HG03280 (cell line): ENCODE data around the gene RIN3.

Experiments used
- ATAC-seq: cut with Tn5 transposase; IDR thresholded peaks from one replicate; pipeline ENCODE4 v1.9.1; 2021; ENCODE audit warnings: mild to moderate bottlenecking, moderate library complexity; ENCODE audit not compliant: unreplicated experiment

The RIN3 gene

DNA sequence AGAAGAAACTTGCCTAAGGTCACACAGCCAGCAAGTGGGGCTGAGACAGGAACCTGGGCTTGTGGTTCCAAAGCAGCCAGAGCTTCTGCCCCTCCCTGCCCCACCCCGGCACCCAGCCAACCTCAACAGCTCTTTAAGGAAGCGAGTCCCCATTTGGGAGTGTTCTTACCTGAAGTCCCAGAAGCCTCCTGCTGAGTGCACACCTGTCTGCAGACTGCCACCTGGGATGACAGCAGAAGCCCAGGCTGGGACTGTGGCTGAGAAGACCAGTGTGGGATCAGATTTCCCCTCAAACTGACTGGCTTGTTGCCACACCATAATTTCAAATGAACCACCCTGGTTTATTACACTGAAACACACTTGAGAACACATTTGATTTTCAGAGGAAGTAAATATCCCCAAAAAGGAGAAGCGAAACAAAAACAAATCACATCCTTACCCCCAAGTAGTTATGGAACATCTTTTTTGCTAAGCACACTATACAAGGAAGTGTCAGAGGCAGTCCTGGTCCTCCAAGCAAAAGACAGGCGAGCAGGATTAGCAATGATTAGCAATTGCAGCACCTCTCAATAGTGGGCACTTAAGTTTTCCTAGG is 6.3 kb upstream of the RIN3 start:
- no peak for ATAC-seq

DNA sequence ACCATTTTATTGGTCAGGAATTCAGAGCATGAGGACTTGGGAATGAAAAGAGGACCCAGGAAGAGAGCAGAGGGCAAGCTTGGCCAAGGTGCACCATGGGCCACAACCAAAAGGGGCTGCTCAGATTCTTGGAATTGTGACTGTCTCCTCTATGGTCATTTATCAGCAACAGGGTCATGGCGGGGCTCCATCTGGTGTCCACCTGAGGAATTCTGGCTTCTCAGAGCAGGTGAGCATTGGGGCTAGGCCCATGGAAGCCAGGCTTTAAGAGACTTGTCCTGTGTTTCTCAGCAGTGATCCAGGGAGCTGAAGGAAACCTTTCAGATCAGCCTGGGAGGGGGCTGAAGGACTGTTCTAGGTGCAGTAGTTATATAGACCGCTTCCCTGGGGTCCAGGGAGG is 2.6 kb upstream of the RIN3 start:
- ATAC-seq = no peak

DNA sequence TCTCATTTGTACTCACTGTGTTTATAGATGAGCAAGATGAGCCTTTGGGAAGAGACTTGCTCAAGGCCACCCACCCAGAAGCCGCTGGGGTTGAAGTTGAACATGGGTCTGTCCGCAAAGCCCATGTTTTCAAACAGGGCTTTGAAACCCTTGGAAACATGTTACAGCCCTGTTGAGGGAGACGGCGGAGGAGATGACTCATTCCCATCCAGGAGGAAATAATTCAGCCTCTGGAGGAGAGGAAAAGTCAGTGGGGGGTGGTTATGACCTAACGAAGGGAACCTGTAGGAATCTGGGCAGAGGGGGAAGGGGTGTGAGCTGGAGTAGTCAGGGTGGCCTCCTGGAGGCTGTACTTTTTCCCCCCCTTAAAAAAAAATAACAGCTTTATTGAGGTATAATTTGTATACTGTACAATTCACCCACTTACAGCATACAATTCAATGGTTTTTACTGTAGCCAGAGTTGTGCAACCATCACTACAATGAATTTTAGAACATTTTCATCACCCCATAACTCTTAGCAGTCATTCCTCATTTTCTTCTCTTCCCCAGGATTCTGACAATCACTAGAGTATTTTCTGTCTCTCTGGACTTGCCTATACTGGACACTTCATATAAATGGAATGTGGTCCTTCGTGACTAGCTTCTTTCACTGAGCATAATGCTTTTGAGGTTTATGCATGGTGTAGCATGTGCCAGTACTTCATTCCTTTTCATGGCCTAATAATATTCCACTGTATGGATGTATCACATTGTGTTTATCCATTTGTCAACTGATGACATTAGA is 1.9 kb upstream of the RIN3 start:
- no peak for ATAC-seq

DNA sequence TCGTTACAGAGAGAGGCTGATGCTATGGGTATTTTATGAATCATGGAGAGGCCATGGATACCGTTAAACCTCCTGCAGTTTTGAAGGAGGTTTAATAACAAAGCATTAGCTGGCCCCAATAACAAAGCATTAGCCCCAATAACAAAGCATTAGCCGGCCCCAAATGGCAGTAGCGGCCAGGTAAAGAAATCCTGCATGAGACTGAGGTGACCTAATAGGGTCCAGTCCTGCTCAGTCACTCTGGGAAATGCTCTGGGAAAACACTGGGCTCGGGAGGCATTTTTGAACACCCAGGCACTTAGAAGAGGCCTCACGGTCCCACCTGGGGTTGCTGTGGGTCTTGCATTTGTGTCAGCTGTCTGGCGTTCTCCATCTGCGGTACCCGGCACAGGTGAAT is 776 bp upstream of the RIN3 start:
- ATAC-seq = no peak

DNA sequence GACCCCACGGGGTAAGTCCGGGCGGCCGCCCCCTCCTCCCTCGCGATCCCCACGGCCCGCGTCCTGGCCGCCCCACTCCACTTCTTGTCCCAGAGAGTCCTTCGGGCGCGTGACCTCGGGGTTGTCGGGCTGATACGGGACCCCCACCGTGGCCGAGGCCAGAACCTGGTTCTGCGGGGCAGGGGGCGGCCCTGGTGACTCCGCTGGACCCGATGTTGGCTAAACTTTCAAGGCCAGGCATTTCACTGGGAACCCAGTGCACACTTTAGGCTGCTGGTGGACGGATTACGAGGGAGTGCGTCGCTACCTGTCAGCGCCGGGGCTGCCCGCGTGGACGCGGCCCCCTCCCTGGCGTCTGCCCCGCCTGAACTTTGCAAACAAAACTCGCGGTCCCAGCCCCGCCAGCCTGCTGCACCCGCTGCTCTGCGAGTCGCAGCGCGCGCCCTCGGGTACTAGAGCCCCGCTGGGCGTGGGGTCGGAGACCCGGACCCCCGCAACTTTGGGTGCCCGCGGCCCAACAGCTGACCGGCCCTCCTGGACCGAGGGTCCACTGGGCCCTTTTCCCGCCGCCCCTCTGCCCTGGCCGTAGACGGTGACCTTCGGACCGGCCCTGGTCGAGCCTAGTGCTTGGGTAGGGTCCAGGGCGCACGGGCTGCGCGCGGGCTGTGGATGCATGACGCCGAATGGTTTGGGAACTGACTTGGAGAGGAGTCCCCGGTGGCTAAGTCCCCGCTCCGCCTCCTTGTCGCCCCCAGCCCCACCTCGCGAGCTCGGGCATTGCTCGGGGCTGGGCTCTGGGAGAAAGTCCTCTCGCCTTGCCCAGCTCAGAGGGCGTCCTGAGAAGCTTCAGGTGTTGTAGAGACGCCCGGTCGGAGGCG is 624 bp downstream of the RIN3 start:
- ATAC-seq = peak; percentile 37

DNA sequence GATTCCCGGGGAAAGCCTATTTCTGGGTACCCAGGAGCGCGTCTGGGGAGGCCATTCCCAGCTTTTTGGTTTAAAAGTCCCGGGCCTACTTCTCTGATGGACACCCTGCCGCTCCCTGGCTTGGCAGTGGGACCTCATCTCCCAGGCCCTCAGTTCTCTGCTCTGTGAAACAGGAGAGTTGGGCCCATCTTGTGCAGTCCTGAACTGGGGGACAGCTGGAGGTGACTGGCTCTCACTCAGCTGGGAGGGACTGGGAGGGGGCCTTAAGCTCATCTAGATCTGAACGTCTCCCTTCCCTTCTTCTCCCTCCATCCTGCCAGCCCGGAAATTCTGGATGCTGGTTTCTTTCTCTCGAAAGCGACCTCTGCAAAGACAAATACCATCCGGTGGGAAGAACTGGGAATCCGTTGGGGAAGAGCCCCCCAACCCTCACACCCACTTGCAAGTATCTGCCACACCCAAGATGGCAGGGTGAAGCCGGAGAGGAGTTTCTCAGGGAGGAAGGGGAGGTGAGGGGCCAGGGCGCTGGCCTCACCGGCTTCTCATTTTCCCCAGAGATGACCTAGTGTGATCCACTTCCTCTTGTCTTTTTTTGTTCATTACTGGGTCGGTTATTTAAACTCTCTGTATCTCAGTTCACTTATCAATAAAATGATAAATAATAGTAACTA is 1.4 kb downstream of the RIN3 start:
- ATAC-seq = no peak

DNA sequence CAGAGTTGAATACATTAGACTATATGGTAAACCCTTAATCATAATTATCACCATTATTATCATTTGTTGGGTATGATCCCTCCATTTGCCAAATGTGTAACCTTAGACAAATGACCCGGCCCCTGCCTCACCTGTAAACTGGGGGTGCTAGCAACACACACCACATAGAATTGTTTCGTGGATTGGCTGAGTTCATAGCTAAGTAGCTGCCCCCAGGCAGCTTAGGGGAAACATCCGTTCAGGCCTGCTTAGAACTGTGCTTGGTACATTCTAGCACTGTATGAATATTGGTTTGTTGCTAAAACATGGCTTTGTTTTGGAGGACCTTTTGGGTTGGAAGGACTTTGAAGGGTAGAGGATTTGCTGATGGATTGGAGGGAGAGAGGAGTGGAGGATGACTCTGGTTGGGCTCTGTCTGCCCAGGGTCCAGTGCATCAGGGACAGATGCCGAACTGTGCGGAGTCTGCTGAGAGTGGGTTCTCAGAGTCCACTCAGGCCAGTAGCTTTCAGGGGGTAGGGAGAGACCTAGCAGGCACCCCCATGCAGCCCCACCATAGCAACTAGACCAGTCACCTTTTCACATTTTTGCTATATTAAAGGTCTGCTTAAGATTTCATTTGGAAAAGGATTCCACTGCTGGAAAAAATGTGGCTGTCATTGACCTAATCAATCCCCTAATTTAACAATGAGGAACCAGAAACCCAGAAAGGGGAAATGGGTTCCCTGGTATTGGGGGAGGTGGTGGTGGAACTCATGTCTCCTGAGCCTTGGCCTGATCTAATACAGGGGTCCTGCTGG is 2.2 kb downstream of the RIN3 start:
- no peak for ATAC-seq

DNA sequence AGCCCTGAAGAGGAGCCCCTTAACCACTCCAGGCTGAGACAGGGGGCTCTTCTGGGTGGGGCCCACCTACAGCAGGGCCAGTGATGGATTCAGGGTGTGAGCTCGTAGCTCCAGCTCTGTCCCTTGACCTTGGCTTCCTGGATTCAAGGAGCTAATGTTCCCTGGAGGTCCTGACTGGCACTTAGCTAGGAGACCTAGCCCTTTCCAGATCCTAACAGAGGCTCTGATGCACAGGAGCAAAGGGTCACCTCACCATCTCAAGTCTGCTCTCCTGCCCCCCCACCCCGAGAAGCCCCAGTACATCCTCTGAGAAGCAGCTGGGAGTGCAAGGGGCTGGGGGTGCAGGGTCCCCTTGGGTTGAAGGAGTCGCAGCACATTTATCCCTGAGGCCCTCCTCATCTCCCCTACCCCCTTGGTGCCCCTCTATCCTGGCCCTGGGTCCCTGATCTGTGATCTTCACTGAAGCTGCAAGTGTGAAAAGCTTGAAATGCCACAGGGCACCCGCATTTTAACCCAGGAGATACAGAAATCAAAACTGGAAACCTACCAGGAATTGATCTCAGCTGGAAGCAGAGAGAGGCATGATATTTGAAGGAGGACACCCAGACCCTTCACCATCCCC is 2.9 kb downstream of the RIN3 start:
- ATAC-seq = no peak

DNA sequence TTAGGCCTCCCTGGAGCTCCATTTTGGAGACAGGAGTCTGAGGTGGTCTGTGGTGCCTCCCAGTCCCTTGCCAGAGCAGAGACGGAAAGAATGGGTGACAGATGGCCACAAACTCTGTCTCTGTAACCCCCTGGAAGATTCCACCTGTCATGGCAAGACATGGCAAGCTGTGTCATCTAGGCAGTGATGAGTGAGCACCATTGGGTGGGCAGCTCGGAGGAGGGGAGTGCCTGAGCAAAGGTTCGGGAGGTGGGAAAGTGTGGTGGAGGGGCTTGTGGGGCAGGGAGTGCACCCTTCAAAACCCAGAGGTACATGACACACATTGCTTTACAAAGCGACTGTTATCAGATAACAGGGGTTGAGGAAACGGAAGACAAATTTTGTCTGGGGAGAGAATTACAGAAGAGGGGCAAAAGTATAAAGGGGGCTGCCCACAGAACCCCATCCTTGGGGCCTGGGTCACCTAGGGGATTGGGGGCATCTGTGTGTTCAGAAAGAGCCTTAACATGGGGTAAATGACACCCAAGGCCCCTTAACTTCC is 3.5 kb downstream of the RIN3 start:
- no peak for ATAC-seq

DNA sequence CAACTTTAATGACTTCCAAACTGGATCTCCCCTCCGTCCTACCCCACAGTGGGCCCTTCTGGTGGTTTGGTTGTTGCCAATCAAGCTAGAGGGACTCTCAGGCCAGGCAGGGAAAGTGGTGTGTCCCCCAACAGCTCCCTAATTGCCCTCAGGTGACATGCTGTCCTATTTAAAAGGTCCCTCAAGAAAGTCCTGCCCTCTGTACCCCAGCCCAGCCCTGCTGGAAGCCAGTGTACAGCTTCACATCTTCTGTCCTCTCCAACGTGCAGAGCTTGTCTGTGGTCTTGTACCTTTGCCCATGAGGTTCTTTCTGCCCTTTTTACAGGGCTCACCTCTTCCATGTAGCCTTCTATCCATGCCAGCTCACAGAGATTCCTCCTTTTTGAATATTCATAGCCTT is 4.2 kb downstream of the RIN3 start:
- ATAC-seq = no peak

DNA sequence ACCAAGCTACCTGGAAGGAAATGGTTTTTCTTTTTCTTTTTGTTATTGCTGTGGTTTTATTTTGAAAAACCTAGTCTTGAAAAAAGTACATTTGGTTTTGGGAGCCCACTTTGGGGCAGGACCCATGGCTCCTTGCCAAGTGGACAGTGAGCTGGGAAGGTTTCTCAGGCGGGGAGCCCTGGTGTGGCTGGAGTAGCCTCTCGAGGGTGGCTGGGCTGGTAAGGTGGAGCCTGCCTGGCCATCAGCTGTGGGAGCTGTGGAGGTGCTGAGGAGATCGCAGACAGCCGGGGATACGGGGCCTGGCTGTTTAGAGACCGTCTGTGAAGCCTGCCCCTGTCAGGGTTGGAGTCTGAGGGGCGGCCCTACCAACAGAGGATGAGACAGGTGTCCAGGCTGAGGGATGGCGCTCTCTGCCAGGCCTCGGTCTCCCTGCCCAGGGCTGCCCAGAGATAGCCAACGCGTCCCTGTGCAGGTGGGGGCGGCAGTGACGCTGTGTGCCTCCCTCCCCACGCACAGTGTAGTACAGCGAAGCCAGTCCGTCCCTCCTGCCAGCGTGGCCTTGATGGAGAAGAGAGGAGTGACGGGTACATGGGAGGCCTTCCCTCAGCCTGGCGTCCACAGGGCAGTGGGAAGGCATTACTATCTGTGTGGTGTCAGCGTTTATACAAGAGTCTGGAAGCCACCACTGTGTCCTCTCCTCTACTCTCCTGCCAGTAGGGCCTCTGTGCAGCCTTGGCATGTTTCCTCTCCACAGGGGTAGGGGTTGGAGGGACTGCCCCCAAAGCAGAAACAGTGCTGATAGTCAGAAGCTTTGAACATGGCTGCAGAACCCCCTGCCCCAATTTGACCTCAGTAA is 5.9 kb downstream of the RIN3 start:
- no peak for ATAC-seq

DNA sequence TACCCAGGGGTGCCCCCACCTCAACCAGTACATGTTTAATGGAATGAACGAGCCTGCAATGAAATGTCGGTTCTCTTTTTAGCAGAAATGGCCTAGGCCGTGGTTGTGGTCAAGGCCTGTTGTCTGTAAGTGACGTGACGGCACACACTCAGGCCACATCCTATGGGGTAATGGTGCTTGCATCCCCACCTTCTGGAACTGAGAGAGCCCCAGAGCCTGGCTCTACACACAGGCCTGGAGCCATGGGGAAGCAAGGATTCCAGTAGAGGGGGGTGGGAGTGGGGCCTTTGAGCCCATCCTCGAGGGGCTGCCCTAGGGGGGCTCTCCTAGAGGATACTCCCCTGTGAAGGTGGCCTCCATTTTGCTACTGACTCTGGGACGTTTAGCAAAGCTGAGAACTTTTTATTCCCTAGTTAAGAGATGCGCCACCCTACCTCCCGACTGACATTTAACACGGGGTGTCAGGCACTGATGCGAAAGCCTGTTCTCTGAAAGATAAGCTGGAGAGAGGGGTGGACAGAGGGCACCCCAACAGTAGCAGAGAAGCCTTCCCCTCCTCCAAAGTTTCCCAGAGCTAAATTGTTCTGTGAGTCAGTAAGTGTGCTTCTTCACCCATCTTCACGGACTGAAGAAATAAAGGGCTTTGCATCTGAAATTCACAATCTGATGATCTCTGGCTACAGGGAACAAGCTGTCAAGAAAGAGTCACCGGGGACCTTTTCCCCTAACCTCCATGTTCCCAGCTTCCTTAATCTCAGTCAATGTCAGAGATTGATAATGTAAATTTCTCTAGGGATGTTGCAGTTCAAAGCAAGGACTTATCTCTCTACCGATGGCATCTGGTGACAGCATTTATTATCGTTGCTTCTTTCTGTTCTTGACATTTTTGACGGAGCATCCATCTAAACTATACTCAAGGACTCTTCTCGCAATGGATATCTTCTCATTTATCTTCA is 6.8 kb downstream of the RIN3 start:
- ATAC-seq = peak; percentile 56

DNA sequence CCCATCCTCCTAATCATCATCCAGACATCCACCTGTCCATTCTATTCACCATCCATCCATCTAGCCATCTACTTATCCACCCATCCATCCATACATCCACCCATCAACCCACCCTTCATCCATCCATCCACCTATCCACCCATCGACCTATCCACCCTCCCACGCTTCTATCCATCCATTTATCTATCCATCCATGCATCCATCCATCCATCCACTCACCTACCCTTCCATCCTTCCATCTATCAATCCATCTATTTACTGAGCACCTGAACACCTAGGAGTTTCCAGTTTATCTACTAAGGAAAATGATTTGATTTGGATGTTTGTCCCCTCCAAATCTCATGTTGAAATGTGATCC is 7.5 kb downstream of the RIN3 start:
- ATAC-seq = no peak

DNA sequence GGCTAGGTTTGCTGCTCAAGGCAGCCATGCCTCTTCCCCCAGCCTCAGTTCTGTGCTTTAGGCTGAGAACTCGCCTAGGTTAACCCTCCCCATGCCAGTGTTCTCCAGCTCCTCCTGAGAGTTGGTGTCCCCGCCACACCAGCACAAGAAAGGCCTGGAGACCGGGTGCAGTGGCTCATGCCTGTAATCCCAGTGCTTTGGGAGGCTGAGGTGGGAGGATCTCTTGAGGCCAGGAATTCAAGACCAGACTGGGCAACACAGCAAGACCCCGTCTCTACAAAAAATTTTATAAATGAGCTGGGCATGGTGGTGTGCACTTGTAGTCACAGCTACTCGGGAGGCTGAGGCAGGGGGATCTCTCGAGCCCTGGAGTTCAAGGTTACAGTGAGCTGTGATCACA is 10.2 kb downstream of the RIN3 start:
- no peak for ATAC-seq

DNA sequence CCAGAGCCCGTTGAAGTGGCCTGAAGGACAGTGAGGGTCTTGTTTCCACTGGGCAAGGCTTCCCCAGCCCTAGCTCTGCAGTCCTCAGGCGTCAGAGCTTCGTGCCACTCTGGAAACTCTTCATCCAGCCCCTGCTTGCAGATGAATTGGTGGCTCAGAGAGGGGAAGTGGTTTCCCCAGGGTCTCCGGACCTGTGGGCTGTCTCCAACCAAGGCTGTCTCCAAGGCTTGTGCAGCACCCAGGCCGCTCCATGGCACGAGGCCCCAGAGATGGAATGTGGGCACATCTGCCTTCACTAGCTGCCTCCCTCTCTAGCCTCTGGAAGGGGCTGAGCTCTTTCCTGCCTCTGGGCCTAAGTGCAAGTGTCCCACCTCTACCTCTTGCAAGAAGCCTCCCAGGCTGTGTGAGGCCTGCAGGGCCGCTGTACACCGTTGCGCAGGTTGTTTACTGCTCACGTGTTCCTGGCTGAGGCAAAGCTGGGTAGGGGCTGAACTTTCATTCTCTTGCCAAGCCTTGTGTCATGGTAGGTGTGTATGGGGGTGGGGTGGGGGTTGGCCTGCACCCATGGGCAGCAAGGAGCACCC is 11.1 kb downstream of the RIN3 start:
- no peak for ATAC-seq

DNA sequence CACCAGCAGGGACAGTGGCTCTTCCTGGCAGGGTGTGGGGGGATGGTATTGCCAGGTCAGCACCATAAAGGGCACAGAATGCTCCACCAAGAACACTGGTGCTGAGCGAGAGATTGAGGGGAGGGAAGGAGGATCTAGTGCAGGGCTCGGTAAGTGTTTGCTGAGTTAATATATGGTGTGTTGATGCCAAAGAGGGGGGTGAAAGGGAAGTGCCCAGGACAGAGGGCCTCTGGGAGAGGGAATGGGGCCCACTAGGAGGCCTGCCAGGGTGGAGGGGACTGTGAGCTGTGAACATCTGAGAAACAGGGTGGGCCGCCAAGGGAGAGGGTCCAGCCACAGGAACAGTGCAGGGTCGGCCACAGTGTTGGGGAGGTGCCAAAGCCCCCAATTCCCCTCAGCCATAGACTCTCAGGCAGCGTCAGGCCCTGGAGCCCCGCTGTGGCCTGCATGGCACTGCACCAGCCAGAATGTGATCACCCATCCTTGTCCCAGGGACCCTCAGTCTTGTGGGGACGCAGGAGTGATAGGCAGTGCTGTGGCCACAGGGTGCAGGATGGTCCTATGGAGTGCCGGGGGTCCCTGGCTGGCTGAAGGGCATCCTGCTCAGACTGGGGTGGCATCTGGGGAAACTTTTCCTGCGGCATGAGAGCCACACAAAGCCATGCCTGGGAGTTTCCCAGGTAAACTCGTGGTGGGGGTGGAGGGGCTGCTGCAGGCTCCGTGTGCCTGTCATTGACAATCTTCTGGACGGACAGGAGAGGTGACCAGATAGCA is 11.9 kb downstream of the RIN3 start:
- no peak for ATAC-seq

DNA sequence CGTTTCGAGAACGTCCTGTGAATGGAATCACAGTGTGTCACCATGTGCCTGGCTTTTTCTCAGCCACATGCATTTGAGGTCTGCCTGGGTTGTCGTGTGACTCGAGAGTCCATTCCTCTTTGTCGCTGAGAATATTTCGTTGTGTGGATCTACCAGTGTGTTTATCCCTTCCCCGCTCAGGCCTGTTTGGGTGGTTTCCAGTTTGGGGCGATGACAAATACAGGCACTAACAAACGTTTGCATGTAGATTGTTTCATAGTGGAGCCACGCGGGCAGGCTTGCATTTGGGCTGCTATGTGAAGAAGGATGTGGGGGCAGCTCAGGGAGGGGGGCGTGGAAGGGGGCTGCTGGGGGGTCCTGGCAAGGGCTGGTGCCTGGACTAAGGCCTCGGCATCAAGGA is 14.1 kb downstream of the RIN3 start:
- ATAC-seq = no peak
